HuH-7 (cell line): ENCODE data around the gene ST8SIA6.

Experiments used
- DNase-seq: peaks from one replicate; pipeline ENCODE4 v3.0.0; 2011; ENCODE audit warnings: low spot score

Gene ST8SIA6

GRCh38 chr10:17385066-17385465 lies 69.3 kb downstream of the ST8SIA6 start:
- DNase-seq = no peak

- no peak for DNase-seq
Observed at GRCh38 chr10:17383801-17384555, 70.4 kb downstream of the ST8SIA6 start.

DNA sequence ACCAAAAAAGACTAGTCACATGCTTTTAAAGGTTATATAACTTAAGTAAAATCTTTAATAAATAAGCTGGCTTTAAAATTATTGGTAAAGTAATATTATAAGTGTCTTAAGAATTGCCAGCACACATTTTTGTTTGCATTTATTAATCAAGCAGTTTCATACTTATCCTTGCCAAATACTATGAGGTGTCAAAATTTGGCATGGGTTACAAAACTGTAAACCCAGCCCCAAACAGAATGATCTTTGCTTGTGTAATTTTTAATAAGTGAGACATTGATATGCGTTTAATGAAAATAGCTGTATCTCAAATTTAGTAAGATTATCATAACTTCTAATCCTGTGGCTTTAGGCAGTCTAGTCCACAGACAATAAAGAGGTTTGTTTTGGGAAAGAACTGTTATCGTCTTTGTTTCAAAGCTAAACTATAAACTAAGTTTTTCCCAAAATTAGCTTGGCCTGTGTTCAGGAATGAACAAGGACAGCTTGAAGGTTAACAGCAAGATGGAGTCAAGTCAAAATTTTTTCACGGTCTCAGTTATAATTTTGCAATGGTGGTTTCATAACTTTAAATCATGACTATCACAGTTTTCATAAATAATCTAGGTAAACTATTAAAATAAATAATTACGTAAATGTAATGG lies 72.8 kb downstream of the ST8SIA6 start:
- DNase-seq = no peak

GRCh38 chr10:17380888-17381287 lies 73.5 kb downstream of the ST8SIA6 start:
- DNase-seq = no peak

GRCh38 chr10:17380016-17380415 lies 74.4 kb downstream of the ST8SIA6 start:
- DNase-seq = no peak

DNA sequence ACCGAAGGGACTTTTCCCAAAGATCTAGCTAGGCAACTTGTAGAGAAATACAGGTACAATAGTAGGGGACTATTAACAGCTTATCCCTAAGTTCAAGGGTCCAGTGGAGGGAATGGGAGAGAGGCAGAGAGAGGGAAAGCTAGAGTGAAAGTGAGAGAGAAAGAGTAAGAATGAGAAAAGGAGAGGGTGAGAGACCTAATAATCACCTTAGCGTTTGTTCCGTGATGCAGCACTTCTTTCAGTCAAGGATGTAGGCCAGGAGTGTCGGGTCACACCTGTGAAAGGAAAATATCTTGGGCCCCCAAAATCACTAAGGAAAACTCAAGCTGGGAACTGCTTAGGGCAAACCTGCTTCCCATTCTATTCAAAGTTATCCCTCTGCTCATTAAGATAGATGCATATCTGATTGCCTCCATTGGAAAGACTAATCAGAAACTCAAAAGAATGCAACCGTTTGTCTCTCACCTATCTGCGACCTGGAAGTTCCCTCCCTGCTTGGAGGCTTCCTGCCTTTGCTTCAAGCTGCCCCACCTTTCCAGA lies 75.2 kb downstream of the ST8SIA6 start:
- no peak for DNase-seq

DNA sequence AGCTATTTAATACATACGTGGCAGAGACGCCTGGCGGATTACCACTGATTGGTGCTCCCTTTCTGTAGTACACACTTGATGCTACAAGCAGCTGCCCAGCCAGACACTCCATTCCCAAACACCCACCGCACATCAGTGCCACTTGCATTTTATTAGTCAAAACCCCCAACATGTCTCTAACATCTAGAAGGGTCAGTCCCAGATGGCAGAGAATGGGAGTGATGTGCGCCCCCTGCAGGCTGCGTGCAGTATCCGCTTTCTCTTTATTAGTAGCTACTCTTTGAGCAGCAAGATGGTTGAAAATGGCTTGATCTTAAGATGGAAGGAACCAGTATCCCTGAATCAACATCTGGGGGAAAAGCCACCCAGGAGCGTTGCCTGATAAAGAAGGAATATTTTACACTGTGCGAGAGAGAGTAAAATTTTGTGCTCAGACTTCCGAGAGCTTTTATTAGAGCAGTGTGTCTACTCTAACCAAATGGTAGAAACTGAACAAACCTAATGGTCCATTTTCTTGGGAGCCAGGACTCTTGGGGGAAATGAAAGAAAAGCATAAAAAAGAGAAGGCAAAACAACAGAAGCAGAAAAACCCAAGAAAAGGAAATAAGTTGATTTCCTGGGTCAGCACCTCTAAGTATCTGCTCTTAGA lies 78.3 kb downstream of the ST8SIA6 start:
- DNase-seq = peak; percentile 39

DNA sequence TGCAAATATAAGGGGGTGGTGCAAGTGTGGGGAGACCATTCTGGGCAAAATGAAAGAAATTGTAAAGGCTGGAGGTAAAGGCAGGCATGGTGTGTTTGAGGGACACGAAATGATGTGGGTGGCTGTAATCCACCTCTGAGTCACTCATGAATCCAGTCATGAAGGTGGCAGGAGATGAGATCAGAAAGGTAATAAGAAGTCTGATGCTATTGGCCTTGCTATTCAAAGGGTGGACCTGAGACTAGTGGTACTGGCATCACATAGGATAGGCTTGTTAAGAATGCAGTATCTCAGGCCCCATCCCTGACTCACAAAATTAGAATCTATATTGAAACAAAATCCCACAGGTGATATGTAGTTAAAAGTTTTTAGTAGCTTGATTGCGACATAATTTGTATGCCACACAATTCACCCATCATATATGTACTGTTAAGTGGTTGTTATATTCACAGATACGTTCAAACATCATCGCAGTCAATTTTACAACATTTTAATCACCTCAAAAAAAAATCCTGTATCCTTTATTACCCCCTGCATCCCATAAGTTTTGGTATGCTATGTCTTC lies 85.6 kb downstream of the ST8SIA6 start:
- no peak for DNase-seq

DNA sequence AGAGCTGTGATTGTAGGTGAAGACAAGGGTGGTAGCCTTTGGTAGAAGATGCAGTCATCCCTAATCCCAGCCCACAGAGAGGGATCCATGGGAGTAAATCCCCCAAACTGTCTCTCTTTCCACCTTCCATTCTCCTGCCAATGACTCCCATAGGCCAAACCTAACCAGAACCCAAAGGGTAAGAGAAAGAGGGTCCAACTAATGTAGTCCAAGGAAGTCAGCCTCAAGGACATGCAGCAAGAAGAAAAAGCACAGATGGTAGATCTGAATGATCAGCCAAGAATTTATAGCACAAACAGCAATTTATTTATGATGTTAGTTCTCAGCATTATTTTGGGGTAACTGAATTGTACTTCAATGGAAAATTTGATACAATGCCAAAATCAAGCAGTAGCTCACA lies 87.7 kb downstream of the ST8SIA6 start:
- DNase-seq = no peak

DNA sequence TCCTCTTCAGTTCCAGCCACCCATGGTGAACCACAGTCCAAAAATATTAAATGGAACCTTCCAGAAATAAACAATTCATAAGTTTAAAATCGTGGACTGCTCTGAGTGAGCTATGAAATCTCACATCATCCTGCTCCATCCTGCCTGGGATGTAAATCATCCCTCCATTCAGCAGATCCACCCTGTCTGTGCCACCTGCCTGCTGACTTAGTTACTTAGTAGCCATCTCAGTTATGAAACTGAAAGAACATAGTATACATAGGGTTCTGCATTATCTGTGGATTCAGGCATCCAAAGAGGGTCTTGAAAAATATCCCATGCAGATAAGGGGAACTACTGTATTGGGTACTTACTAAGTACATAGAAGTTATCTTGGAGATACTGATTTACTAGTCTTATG lies 89.0 kb downstream of the ST8SIA6 start:
- DNase-seq = no peak

DNA sequence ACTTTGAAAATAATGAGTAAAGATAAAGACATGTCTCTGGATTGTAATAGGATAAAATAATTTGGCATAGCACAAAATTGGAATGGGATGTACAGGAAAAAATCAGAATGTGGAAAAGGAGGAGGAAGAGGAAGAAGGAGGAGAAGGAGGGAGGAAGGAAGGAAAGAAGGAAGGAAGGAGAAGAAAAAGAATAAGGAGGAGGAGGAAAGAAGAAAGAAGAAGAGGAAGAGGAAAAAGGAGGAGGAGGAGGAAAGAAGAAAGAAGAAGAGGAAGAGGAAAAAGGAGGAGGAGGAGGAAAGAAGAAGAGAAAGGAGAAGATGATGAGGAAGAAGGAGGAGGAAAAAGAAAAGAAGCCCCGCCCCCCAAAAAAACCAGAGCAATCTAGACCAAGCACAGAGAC lies 95.9 kb downstream of the ST8SIA6 start:
- no peak for DNase-seq

DNA sequence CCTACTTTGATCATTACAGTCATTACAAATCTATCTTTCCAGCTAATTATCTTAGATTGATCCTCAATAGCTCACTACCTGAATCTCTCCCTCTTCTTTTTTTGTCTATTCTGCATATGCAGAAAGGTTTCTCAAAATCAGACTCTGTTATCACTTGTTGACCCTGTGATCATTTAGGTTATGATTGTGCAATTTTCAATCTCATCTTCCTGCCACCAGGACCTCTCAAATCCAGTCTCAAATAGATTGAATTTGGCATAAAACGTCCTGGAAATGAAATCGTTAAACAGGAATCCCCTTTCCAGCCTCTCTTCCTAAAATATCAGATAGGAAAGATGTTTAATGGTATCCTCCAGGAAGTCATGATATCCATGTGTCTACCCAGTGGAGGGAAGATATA lies 96.6 kb downstream of the ST8SIA6 start:
- DNase-seq = no peak

DNA sequence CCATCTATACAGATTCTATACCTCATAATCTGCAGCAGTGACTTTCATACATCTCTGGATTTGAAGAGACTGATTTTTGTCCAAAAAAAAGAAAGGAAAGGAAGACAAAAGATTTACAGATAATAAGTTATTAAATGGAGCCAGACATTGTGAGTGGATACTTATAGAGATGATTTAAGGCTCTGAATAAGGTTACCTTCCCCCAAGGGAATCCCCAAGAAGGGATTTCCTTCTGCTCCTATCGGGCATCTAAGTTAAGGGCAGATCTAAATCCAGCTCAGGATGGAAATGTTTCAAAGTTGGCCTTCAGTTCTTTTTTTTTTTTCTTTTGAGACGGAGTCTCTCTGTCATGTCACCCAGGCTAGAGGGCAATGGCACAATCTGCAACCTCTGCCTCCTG lies 97.6 kb downstream of the ST8SIA6 start:
- no peak for DNase-seq

DNA sequence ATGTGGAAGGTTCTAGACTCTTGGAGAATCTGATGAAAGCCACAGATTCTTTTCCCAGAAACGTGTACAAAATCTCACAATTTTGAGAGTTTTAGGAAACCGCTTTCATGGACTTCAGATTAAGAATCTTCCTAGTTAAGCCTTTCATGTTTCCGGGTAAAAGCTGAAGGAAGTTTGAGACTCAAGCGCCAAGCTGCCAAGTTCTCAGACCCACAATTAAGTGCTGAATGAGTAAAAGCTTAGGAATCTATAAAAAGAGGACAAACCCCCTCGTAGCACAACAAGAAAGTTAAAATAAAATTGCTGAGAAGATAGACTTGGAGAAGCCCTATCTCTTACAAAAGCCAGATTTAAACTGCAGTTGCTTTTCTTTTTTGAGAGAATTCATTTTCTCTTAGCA lies 99.6 kb downstream of the ST8SIA6 start:
- no peak for DNase-seq

DNA sequence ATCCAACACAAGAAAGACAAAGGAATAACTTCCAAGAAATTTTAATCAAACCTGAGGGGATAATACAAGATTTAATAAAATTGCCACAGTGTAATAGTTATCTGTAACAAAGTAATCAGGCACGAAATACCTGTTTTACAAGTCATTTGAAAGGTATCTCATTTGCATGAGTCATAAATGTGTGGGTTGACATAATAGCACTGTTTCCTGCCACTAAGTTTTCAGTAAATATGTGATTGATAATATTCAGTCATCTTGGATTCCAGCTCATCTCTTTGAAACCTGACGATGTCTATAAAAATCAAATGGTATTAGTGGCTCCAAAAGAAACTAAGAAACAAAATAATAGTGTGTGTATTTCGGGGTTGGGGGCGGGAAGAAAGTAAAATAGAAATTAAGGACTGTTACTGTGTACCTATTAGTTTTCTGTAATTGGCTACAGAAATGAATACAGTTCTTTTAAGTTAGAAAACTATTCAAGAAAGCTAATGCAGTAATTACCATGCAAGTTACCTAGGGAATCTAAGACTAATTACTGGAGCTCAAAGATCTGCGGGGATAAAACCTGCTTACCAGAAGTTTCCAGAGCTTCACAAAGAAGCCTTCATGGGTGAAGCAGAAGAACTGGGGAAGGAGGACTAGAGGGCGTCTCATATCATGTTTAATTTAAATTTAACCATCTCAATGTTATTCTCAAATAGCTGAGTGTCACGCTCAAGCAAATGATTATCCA lies 100.7 kb downstream of the ST8SIA6 start:
- DNase-seq = no peak

DNA sequence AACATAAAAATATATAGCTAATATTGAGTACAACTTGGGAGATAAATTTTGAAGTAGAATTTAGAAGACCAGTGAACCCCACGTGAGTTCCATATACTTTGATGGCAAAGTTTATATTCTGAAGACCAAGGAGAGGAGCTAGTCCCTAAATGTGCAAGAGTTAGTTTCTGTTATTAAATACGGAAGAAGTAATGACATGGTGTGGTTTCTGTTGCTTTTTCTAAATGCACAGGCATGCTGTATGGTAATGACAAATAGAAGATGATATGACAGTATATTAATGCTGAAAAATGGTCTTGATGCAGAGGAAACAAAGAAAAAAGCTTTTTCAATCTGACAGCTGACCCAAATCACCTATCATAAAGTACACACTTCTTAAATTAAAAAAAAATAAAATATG lies 101.8 kb downstream of the ST8SIA6 start:
- no peak for DNase-seq

- DNase-seq = no peak
Observed at GRCh38 chr10:17351506-17351905, 102.9 kb downstream of the ST8SIA6 start.

DNA sequence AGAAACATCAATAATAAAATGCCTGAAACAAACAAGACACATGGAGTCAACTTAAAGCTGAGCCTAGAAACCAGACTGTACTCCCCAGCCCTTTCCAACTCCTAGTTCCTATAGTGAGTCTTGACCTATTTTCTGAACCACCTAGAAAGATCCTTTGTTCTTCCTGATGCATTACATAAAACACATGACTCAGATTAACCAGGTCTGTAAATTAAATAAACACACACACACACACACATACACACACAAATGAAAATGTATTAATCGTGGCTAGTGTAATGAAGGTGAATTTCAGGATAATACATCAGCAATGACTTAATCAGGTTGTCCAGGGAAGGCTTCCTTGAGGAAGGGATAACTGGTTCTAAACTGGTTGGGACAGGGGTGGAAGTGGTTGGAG lies 104.7 kb downstream of the ST8SIA6 start:
- no peak for DNase-seq

GRCh38 chr10:17348501-17349349 lies 105.7 kb downstream of the ST8SIA6 start:
- DNase-seq = no peak

- DNase-seq = no peak
Observed at GRCh38 chr10:17348011-17348500, 106.3 kb downstream of the ST8SIA6 start.

GRCh38 chr10:17344206-17344605 lies 110.2 kb downstream of the ST8SIA6 start:
- DNase-seq = no peak
